GM10266 (cell line): ENCODE results near the gene FLVCR1.

Source experiments
- DNase-seq: peaks from one replicate; pipeline ENCODE4 v3.0.0; 2012; ENCODE audit errors: extremely low spot score
- CTCF ChIP-seq: IDR thresholded peaks from 2 replicates; pipeline ENCODE4 v1.5.1; 2012; ENCODE audit warnings: mild to moderate bottlenecking, low read depth; ENCODE audit not compliant: control insufficient read depth, insufficient read depth; ENCODE audit errors: missing control alignments

FLVCR1 gene

GRCh38 chr1:212945056-212945455 lies 87.0 kb downstream of the FLVCR1 start:
- no peak for TF ChIP-seq CTCF
- DNase-seq = no peak

DNA sequence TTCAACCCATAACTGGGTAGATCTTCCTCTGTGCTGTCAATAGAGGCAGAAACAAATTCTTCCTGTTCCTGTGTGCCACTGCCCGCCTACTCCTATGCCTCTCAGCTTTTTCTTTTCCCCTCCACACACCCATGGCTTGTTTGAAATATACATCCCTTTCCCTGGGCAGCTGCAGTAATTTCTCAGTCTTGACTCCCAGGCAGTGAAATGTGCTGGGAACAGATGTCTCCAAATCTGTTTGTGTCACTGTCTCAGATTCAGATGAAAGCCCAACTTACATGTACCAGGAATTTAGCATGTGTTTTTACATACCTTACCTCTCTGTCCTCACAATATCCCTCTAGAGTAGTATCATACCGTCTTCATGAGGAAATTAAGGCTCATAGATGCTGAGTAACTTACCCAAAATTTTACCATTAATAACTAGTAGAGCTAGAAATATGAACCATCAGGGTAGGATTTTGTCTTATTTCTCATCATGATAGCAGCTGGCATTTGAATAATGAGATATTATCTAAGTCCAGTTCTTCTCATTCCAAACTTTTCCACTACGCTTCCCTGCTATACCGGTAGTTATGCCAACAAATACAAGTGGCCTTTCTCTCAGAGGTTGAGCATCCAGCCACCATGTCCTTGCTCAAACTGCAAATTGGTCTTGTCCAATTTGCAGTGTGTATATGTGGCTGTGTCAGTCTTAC lies 87.5 kb downstream of the FLVCR1 start:
- no peak for TF ChIP-seq CTCF
- DNase-seq = no peak

DNA sequence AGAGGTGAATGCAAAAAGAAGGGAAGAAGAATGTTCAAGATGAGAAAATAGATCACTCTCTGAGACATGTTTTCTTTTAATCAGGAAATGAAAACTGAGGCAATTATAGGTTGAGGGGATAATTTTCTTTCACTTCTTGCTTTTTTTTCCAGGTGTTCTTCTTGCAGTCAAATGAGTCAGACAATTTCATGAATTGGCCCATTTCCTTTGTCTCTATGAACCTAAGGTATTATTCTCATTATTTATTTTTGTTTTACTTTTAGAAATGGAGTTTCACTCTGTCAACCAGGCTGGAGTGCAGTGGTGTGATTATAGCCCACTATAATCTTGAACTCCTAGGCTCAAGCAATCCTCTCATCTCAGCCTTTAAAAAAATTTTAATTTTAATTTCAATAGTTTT lies 88.8 kb downstream of the FLVCR1 start:
- TF ChIP-seq CTCF = no peak
- no peak for DNase-seq
